Smooth muscle cell (in vitro differentiated cells): ENCODE measurements around the gene FSHR. TPM values are rescaled to one million over a fixed set of nuclear protein-coding genes. Genes with fewer than 3 reads are reported as not detected.

Experiments used
- DNase-seq: peaks from one replicate; lab custom pipeline; 2025; ENCODE audit not compliant: unreplicated experiment; lab: John Stamatoyannopoulos, UW
- H2AFZ ChIP-seq: fragments of 200-600 bp; sonication (generic); 2 replicates; pipeline ENCODE4 v1.6.0; 2016; ENCODE audit warnings: antibody characterized with exemption, low read depth, mild to moderate bottlenecking
- H3F3A ChIP-seq: fragments of 200-600 bp; sonication (generic); 2 replicates; pipeline ENCODE4 v1.6.0; 2017; ENCODE audit warnings: antibody characterized with exemption, low read depth
- H3K27ac ChIP-seq: fragments of 200-600 bp; sonication (generic); 2 replicates; pipeline ENCODE4 v1.5.1; 2016; ENCODE audit warnings: low read depth, mild to moderate bottlenecking
- H3K27me3 ChIP-seq: fragments of 200-600 bp; sonication (generic); 2 replicates; pipeline ENCODE4 v1.6.1; 2016; ENCODE audit warnings: low read depth, mild to moderate bottlenecking
- H3K36me3 ChIP-seq: fragments of 200-600 bp; sonication (generic); 2 replicates; pipeline ENCODE4 v1.5.1; 2016; ENCODE audit warnings: low read depth
- H3K4me1 ChIP-seq: fragments of 200-600 bp; sonication (generic); 2 replicates; pipeline ENCODE4 v1.5.1; 2016; ENCODE audit warnings: low read depth
- H3K4me2 ChIP-seq: fragments of 200-600 bp; sonication (generic); 2 replicates; pipeline ENCODE4 v1.6.0; 2016; ENCODE audit warnings: mild to moderate bottlenecking
- H3K4me3 ChIP-seq: fragments of 200-600 bp; sonication (generic); 2 replicates; pipeline ENCODE4 v1.5.1; 2016; ENCODE audit warnings: mild to moderate bottlenecking
- H3K79me2 ChIP-seq: fragments of 200-600 bp; sonication (generic); 2 replicates; pipeline ENCODE4 v1.6.0; 2016; ENCODE audit warnings: low read depth, mild to moderate bottlenecking
- H3K9ac ChIP-seq: fragments of 200-600 bp; sonication (generic); 2 replicates; pipeline ENCODE4 v1.6.0; 2016; ENCODE audit warnings: low read depth
- H3K9me3 ChIP-seq: fragments of 200-600 bp; sonication (generic); replicated peaks from 2 replicates; pipeline ENCODE4 v1.5.1; 2016; ENCODE audit warnings: low read depth
- H4K20me1 ChIP-seq: fragments of 200-600 bp; sonication (generic); 2 replicates; pipeline ENCODE4 v1.6.0; 2016; ENCODE audit warnings: low read depth
- WGBS: methylation state at CpG from one replicate; pipeline ENCODE4 v1.1.7; 2016; ENCODE audit warnings: low lambda C conversion rate; 5-methylcytosine and 5-hydroxymethylcytosine counted together
- polyA plus RNA-seq: library from polyadenylated mRNA; unstranded; fragments of >200 nt; fragmentation: Nextera tagmentation; extraction: Ambion mirVana; gene quantifications from 2 replicates; pipeline ENCODE4 v1.2.1, GENCODE V29; 2016
- total RNA-seq: library from RNA; depleted of rRNA; stranded (reverse); fragments of >200 nt; gene quantifications from 2 replicates; pipeline ENCODE4 v1.2.3, GENCODE V29; 2014
- TF ChIP-seq, protein P1 (sequence below): fragments of 200-600 bp; sonication (generic); IDR thresholded peaks from 2 replicates; pipeline ENCODE4 v1.5.1; 2017; ENCODE audit warnings: borderline replicate concordance, mild to moderate bottlenecking, antibody characterized with exemption; ENCODE audit not compliant: insufficient read depth, poor library complexity, severe bottlenecking

The FSHR gene
- total and polyA plus RNA-seq, 2 experiments from 2014 or later: not detected

DNA sequence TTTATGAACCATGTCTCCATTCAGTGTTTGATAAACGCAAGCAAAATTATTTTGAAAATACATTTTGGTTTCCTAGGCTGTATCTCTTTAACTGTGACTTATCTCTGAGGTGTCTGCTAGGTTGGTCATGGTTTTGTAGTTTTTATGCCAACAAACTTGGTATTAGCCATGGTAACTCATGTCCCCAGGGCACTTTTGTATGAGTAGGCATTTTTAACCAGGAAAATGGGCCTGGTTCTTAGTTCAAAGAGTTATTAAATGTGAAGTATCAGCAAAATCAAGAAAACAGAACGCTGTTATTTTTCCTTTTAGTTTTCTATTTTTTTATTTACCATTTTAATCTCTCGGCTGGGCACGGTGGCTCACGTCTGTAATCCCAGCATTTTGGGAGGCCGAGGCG, 219.5 kb downstream of the FSHR start:
- no peaks in the 10 kb centered on the region for H3K27me3 ChIP-seq
- 97% methylated on average over 7 of the region's 7 CpGs for WGBS

DNA sequence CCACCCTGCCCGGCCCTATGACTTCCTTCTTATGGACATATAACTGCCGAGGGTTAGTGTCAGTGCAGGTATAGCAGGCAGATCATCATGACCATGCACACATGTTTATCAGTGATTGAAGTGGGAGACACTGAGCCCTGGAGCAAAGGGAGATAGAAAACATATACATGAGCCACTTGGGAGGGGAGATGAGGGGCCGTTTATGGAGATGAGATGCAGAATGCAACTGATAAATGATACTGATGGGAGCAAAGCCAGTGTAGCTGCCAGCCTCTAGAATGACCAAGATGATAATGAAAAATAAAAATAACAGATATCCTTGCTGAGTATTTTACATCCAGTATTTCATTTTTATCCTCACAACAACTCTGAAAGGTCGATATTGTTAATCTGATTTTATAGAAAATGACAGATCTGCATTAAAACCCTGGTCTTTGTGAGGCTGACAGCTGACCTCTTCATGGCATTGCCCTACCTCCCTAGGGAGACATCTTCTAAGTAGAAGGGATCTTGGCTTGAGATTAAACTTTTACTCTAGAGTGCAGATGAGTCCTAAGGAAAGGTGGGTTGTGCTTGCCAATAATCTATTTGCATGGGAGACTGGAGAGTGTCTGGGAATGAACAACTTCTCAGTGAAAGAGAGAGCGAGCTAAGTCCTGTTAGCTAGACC, 220.4 kb downstream of the FSHR start:
- Histone ChIP-seq H3K27me3 (no peaks in the 10 kb centered on the region), H3K4me2 (no peak overlapping the region), H4K20me1 (no peaks in the 10 kb centered on the region), H3K36me3 (no peaks in the 10 kb centered on the region), H3K9me3 (no peaks in the 10 kb centered on the region), H3K79me2 (no peaks in the 10 kb centered on the region), H3K4me1 (no peaks in the 10 kb centered on the region), H3K27ac (no peak overlapping the region), H3K4me3 (no peak overlapping the region), H2AFZ (no peak overlapping the region), H3K9ac (no peak overlapping the region), H3F3A (no peaks in the 10 kb centered on the region)
- 90% methylated on average over 5 of the region's 5 CpGs for WGBS
- TF ChIP-seq, protein P1, sequence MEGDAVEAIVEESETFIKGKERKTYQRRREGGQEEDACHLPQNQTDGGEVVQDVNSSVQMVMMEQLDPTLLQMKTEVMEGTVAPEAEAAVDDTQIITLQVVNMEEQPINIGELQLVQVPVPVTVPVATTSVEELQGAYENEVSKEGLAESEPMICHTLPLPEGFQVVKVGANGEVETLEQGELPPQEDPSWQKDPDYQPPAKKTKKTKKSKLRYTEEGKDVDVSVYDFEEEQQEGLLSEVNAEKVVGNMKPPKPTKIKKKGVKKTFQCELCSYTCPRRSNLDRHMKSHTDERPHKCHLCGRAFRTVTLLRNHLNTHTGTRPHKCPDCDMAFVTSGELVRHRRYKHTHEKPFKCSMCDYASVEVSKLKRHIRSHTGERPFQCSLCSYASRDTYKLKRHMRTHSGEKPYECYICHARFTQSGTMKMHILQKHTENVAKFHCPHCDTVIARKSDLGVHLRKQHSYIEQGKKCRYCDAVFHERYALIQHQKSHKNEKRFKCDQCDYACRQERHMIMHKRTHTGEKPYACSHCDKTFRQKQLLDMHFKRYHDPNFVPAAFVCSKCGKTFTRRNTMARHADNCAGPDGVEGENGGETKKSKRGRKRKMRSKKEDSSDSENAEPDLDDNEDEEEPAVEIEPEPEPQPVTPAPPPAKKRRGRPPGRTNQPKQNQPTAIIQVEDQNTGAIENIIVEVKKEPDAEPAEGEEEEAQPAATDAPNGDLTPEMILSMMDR: no peak
- DNase-seq: no peak

More for the DNA sequence above, 219.5 kb downstream of the FSHR start:
- DNase-seq: no peak
- Histone ChIP-seq H3K4me1 (no peaks in the 10 kb centered on the region), H4K20me1 (no peaks in the 10 kb centered on the region), H3K4me2 (no peak overlapping the region), H3K27ac (no peak overlapping the region), H3K4me3 (no peak overlapping the region), H2AFZ (no peak overlapping the region), H3K79me2 (no peaks in the 10 kb centered on the region), H3K9me3 (no peaks in the 10 kb centered on the region), H3F3A (no peaks in the 10 kb centered on the region), H3K36me3 (no peaks in the 10 kb centered on the region), H3K9ac (no peak overlapping the region)
- TF ChIP-seq, protein P1: no peak

DNA sequence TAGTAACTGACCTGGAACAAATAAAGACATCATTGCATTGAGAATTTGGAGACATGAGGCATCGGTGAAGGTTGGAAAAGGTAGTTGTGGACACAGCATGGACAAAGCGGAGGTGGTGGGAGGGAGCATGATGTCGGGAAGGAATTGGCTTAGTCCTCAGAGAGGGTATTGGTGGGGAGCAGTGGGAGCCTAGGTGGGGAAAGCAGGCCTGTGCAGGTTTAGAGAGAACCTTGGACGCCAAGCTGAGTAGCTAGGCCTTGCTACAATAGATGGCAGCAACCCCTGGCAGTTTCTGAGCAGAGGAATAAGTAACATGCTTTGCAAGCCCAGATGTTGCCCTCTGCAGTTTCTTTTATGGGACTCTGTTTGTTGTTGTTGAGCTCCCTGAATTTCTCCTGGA, 221.6 kb downstream of the FSHR start:
- H3K4me1 ChIP-seq: no peaks in the 10 kb centered on the region
- no peak overlapping the region for H3K4me2 ChIP-seq
- H2AFZ ChIP-seq: no peak overlapping the region
- H3K9me3 ChIP-seq: no peaks in the 10 kb centered on the region
- no peaks in the 10 kb centered on the region for H3K79me2 ChIP-seq
- H3K36me3 ChIP-seq: no peaks in the 10 kb centered on the region
- H4K20me1 ChIP-seq: no peaks in the 10 kb centered on the region
- TF ChIP-seq, protein P1: no peak
- no peak overlapping the region for H3K9ac ChIP-seq
- WGBS: 87% methylated on average over 4 of the region's 4 CpGs
- H3F3A ChIP-seq: no peaks in the 10 kb centered on the region
- H3K27me3 ChIP-seq: no peaks in the 10 kb centered on the region
- H3K27ac ChIP-seq: no peak overlapping the region
- H3K4me3 ChIP-seq: no peak overlapping the region
- DNase-seq: no peak
